ENCODE data around the gene SMIM33.
A peak's percentile ranks its signal among the peaks of the same experiment; 100 is the strongest.
"Not testable (repeated sequence)": the region's sequence is repeated elsewhere in the genome, so short reads cannot be mapped to it uniquely, and the experiment has no call there.

The SMIM33 gene

GRCh38 chr5:139470821-139471300 is at the start of gene SMIM33:
TSS of gene SMIM33 (plus strand) at chr5:139471004. CDS start at chr5:139471122, 118 bp downstream.
- FAIRE-seq (no peak), DNase-seq (ENCODE audit: low spot score) (no peak)

- FAIRE-seq (no peak), DNase-seq (ENCODE audit: low spot score) (peak; percentile 72)
These were observed 48.4 kb upstream of the SMIM33 start for GRCh38 chr5:139422307-139422893.

GRCh38 chr5:139425497-139425896 is 45.3 kb upstream of the SMIM33 start:
- FAIRE-seq, result no peak
- no peak for DNase-seq (ENCODE audit: low spot score)

- DNase-seq (ENCODE audit: low spot score) (no peak), FAIRE-seq (no peak)
These were observed 44.5 kb upstream of the SMIM33 start for GRCh38 chr5:139426203-139426885.

- no peak for FAIRE-seq
These were observed 40.8 kb upstream of the SMIM33 start for GRCh38 chr5:139430015-139430414.

GRCh38 chr5:139431706-139432105 is 39.1 kb upstream of the SMIM33 start:
- no peak for DNase-seq (ENCODE audit: low spot score)
- FAIRE-seq, result no peak

More at GRCh38 chr5:139430015-139430414, 40.8 kb upstream of the SMIM33 start:
- no peak for DNase-seq (ENCODE audit: low spot score)

GRCh38 chr5:139435676-139436075 is 35.1 kb upstream of the SMIM33 start:
- FAIRE-seq (no peak), DNase-seq (ENCODE audit: low spot score) (no peak)

GRCh38 chr5:139438707-139439012 is 32.1 kb upstream of the SMIM33 start:
- DNase-seq (ENCODE audit: low spot score) (no peak), FAIRE-seq (no peak)

GRCh38 chr5:139439013-139439903 is 31.5 kb upstream of the SMIM33 start, which contains the start of gene DNAJC18:
TSS of gene DNAJC18 (minus strand) at chr5:139439525. CDS start at chr5:139439445, 80 bp downstream.
- FAIRE-seq, result no peak

GRCh38 chr5:139440416-139440815 is 30.4 kb upstream of the SMIM33 start:
- not testable (repeated sequence) for FAIRE-seq; DNase-seq (ENCODE audit: low spot score)

More at GRCh38 chr5:139439013-139439903, 31.5 kb upstream of the SMIM33 start, which contains the start of gene DNAJC18:
- DNase-seq (ENCODE audit: low spot score), result no peak

GRCh38 chr5:139443831-139444453 is 26.9 kb upstream of the SMIM33 start:
- FAIRE-seq (no peak), DNase-seq (ENCODE audit: low spot score) (peak; percentile 38)

- DNase-seq (ENCODE audit: low spot score) (no peak), FAIRE-seq (no peak)
These were observed 25.3 kb upstream of the SMIM33 start for GRCh38 chr5:139445325-139446170.

GRCh38 chr5:139446956-139447779 is 23.6 kb upstream of the SMIM33 start:
- DNase-seq (ENCODE audit: low spot score) (no peak), FAIRE-seq (no peak)

GRCh38 chr5:139451176-139451575 is 19.6 kb upstream of the SMIM33 start:
- no peak for DNase-seq (ENCODE audit: low spot score)
- FAIRE-seq, result no peak

GRCh38 chr5:139451878-139452660 is 18.7 kb upstream of the SMIM33 start:
- no peak for FAIRE-seq
- no peak for DNase-seq (ENCODE audit: low spot score)

- no peak for FAIRE-seq
- DNase-seq (ENCODE audit: low spot score), result no peak
These were observed 16.9 kb upstream of the SMIM33 start for GRCh38 chr5:139453683-139454567.

GRCh38 chr5:139454568-139455290 is 16.1 kb upstream of the SMIM33 start:
- FAIRE-seq (no peak), DNase-seq (ENCODE audit: low spot score) (no peak)
